T-helper 2 cell treated with Interferon-gamma antibody and Interleukin-4, amounts not matched to agents 100 ng/mL and 5 ng/mL, for 36 hours (primary cell): ENCODE measurements around the gene IFITM1. TPM values are rescaled to one million over a fixed set of nuclear protein-coding genes. Genes with fewer than 3 reads are reported as not detected.
"Not testable (repeated sequence)": the region's sequence is repeated elsewhere in the genome, so short reads cannot be mapped to it uniquely, and the experiment has no call there.

Source experiments
- intact Hi-C: fragments of 100-400 bp; cut with micrococcal nuclease; formaldehyde crosslinking; loops from one replicate; pipeline ENCODE4 v1.15.1; 2023
- total RNA-seq: library from RNA; stranded (reverse); gene quantifications from 2 replicates; pipeline ENCODE4 v1.2.3, GENCODE V29; 2022

The IFITM1 gene
- total RNA-seq, 1 donor from 2014 or later: 724 TPM

DNA sequence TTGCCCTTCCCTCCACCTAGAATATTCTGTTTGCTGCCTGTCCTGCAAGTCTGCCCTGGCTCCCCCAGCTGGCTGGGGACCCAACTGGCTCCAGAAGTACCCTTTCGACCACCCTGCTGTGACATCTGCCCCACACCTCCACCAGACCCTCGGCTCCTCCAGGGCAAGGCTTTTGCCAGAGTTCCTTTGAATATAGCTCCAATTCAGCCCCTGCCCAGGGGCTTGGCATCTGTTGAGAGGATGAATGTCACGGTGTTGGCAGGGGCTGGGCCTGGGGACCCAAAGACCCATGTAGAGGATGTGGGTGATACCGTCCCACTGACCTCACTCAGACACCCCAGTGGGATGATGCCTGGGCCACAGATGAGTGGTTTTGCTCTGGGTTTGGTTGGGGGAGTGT is 31.7 kb upstream of the IFITM1 start:
- intact Hi-C loops: no loop called here

DNA sequence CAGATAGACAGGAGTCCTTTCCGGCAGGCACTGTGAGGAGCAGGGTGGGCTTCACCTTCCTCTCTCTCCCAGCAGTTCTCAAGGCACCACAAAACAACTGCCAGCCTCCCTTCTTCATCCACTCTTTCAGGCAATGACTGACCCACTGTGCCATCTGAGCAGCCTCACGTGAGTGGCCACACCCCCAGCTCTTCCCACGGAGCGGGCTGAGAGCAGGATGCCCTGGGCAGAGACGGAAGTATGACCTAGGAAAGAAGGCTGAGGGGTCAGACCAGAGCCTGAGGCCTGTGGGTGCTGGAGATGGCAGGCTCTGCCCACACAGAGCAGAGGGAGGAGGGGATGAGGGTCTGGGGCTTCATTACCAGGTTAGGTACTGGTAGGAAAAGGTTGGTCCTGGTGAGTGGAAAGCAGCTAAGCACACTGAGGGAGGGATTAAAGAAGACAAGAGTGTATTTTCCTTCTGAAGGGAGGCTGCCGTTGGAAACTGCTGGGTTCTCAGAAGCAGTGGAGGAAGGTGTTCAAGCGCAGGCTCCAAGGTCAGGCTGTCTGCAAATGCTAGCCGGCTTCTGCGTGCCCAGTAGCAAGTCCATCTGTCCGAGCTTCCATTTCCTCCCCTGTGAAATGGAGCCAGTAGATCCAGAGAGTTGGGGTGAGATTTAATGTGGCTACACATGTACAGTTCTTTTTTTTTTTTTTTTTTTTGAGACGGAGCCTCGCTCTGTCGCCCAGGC is 31.0 kb upstream of the IFITM1 start:
- intact Hi-C loops: no loop called here

- intact Hi-C loops: no loop called here
These were observed 30.3 kb upstream of the IFITM1 start for GRCh38 chr11:283405-284104.

DNA sequence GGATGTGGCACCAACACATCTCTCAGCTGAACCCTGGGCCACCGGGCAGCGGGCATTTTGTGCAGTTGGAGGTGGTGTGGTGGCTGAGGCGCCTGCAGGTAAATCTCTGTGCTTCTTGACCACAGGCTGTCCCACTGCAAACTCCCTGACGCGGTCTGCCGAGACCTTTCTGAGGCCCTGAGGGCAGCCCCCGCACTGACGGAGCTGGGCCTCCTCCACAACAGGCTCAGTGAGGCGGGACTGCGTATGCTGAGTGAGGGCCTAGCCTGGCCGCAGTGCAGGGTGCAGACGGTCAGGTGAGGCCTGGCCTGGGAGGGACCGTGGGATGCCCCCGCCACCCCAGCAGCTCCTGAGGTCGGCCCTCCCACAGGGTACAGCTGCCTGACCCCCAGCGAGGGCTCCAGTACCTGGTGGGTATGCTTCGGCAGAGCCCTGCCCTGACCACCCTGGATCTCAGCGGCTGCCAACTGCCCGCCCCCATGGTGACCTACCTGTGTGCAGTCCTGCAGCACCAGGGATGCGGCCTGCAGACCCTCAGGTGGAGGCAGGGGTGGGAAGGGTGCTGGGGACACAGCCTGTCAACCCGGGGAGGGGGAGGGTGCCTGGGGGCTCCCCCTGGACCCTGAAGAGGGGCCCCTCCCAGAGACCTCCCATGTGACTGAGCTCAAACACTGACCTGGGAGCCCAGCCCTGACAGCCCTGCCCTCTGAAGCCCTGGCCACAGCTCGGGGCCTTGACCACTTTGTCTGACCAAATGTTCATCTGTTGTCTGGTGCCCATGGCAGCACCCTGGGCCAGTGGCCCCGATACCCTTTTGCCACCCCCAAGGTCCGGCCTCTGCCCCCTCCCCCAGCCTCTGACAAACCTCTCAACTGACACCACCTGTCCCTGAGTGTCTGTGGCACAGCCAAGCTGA is 29.5 kb upstream of the IFITM1 start:
- intact Hi-C loops: no loop called here

- intact Hi-C loops: no loop called here
These were observed 28.6 kb upstream of the IFITM1 start for GRCh38 chr11:285021-285893.

DNA sequence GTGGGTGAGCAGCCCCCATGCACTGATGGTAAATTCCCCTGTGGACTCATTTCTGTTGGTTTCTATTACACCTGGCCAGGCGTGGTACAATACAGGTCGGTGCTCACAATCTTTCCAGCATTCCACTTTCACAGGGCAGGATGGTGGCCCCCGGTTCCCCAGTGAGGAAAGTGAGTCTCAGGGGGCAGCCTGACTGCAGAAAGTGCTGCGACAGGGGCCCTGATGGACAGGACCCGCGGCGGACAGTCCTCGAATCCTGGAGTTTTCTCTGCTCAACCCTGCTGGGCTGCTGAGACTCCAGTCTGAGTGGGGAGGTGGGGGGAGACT is 28.0 kb upstream of the IFITM1 start:
- intact Hi-C loops: no loop called here

GRCh38 chr11:286977-287820 is 26.6 kb upstream of the IFITM1 start:
- intact Hi-C loops: not testable (repeated sequence)

- intact Hi-C loops: no loop called here
These were observed 25.9 kb upstream of the IFITM1 start for GRCh38 chr11:287821-288477.

GRCh38 chr11:288478-289397 is 25.1 kb upstream of the IFITM1 start, which contains the start of gene PGGHG:
Gene PGGHG, plus strand, starts transcription at chr11:289126. Its CDS starts 691 bp downstream, at chr11:289817.
- intact Hi-C loops: no loop called here

DNA sequence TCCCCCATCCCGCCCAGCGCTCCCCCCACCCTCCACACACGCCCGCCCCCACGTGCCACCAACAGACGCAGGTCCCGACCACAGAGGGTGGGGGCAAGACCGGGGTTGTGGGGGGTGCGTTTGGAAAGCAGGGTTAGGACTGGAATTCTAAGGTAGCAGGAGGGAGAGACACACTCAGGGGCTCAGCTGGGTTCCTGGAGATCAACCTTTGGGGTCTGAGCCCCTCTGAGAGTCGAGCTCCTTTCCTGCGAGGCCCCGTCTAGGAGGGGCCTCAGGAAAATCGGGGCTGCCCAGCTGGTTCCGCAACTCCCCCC is 24.5 kb upstream of the IFITM1 start:
- intact Hi-C loops: no loop called here

- intact Hi-C loops: no loop called here
These were observed 23.9 kb upstream of the IFITM1 start for GRCh38 chr11:289712-290620.

DNA sequence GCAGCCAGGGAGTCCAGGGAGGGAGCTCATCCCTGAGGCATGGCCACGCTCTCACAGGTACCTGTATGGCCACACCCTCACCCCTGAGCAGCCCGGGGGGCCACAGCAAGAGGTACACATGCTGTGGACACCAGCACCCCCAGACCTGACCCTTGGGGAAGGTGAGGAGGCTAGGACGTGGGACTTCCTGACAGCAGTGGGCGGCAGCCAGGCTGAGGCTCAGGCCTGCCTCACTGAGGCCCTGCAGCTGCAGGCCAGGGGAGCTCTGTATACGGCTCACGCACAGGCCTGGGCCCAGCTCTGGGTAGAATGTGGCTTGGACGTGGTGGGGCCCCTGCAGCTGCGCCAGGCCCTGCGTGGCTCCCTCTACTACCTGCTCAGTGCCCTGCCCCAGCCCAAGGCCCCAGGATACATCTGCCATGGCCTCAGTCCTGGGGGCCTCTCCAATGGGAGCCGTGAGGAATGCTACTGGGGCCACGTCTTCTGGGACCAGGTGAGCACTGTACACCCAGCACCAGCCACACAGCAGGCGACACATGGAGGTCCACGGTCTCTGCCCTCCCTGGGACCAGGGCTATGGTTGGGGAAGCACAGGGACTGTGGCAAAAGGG is 23.1 kb upstream of the IFITM1 start:
- intact Hi-C loops: no loop called here

DNA sequence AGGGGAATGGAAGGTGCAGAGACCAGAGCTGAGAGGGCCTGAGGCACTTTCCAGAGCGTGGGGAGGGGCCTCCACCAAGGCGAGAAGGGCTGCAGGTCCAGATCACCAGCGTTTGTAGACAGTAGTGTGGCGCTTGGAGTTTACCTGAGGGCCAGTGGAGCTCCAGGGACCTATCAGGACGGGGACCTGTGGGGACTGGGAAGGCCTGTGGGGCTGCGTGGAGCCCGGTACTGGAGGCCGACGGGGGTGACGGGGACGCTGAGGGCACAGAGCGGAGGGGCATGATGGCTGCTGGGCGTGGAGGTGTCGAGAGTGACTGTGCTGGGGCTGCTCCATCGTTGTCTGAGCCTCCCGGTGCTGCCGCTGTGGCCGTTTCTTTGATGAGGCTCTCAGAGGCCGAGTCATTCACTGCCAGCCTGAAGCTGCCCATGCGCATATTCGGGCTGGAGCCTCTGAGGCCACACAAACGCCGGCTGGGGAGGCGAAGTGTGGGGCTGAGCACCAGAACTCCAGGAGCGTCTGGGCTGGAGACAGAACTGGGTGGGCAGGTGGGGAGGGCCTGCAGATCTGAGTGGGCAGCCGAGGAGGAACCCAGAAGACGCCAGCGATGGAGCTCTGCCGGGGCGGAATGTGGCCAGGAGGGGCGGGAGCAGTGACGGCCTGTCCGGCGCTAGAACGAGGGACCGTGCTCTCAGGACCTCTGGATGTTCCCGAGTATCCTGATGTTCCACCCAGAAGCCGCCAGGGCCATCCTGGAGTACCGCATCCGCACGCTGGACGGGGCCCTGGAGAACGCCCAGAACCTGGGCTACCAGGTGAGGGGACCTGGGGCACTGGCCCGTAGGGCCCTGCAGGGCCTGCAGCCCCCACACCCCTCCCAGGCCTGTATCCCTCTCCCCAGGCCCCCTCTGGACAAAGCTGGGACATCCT is 22.3 kb upstream of the IFITM1 start:
- intact Hi-C loops: no loop called here

- intact Hi-C loops: no loop called here
These were observed 21.4 kb upstream of the IFITM1 start for GRCh38 chr11:292211-293121.

GRCh38 chr11:293271-293851 is 20.5 kb upstream of the IFITM1 start:
- intact Hi-C loops: no loop called here
